KG1 (cell line): ENCODE measurements around the gene ZNF189.
A peak's percentile ranks its signal among the peaks of the same experiment; 100 is the strongest.

Experiments
- DNase-seq: peaks from one replicate; lab custom pipeline; 2025; lab: John Stamatoyannopoulos, UW

ZNF189 gene

GRCh38 chr9:101453776-101454570 lies 55.3 kb downstream of the ZNF189 start:
- DNase-seq = no peak

GRCh38 chr9:101455656-101456240 lies 57.1 kb downstream of the ZNF189 start:
- DNase-seq = no peak

- no peak for DNase-seq
Observed at GRCh38 chr9:101457003-101457402, 58.4 kb downstream of the ZNF189 start.

- DNase-seq = peak; percentile 9
Observed at GRCh38 chr9:101458963-101459631, 60.4 kb downstream of the ZNF189 start.
